H1 (cell line): ENCODE data around the gene MAML1. TPM values are rescaled to one million over a fixed set of nuclear protein-coding genes. Genes with fewer than 3 reads are reported as not detected.

Source experiments
- CTCF ChIA-PET: fragments of 300-600 bp; sonication (Branson Sonifier 250); formaldehyde crosslinking; loops from one replicate; lab custom pipeline; 2021; ENCODE audit not compliant: partially characterized antibody; lab: Charles Lee
- POLR2A ChIA-PET: fragments of 300-600 bp; sonication (Branson Sonifier 250); formaldehyde crosslinking; loops from one replicate; lab custom pipeline; 2021; ENCODE audit warnings: inconsistent platforms; ENCODE audit not compliant: partially characterized antibody; lab: Charles Lee
- DNase-seq, 2 experiments: peaks; one replicate each; pipeline versions ENCODE4 v3.0.0 to v3.0.0-alpha.2; 2010 to 2022; ENCODE audit warnings: low spot score in 2 of 2, low read depth in 1 of 2, mixed read lengths in 1 of 2
- FAIRE-seq: peaks from 2 replicates; lab custom pipeline; 2011; peaks lifted over from hg19 to GRCh38; lab: Jason Lieb, UNC
- H2AFZ ChIP-seq: 2 replicates; pipeline ENCODE4 v1.8.1; 2012; ENCODE audit warnings: low read length, inconsistent platforms
- H2AK5ac ChIP-seq: 2 replicates; pipeline ENCODE4 v1.6.1; 2013; ENCODE audit warnings: low read depth, low read length
- H2BK120ac ChIP-seq: replicated peaks from 2 replicates; pipeline ENCODE3; 2013; ENCODE audit warnings: low read depth, low read length, inconsistent platforms
- H2BK12ac ChIP-seq: 2 replicates; pipeline ENCODE4 v1.6.1; 2013; ENCODE audit warnings: low read depth, low read length
- H2BK15ac ChIP-seq: 2 replicates; pipeline ENCODE4 v1.6.1; 2013; ENCODE audit warnings: low read length
- H2BK20ac ChIP-seq: 2 replicates; pipeline ENCODE4 v1.6.1; 2013; ENCODE audit warnings: low read length
- H2BK5ac ChIP-seq: 2 replicates; pipeline ENCODE4 v1.6.1; 2013; ENCODE audit warnings: low read depth, low read length
- H3K14ac ChIP-seq: 2 replicates; pipeline ENCODE4 v1.6.1; 2013; ENCODE audit warnings: inconsistent platforms; ENCODE audit not compliant: insufficient read length
- H3K18ac ChIP-seq: 2 replicates; pipeline ENCODE4 v1.6.1; 2013; ENCODE audit warnings: low read length; ENCODE audit errors: extremely low read depth
- H3K23ac ChIP-seq: 2 replicates; pipeline ENCODE4 v1.6.1; 2013; ENCODE audit warnings: inconsistent platforms; ENCODE audit not compliant: insufficient read length
- H3K23me2 ChIP-seq: 2 replicates; pipeline ENCODE4 v1.6.1; 2013; ENCODE audit warnings: low read depth, low read length
- H3K27ac ChIP-seq: 2 replicates; pipeline ENCODE4 v1.6.1; 2011; ENCODE audit warnings: low read depth, low read length, inconsistent platforms
- H3K27me3 ChIP-seq, 4 experiments: replicated peaks in 1 of 4; 1 replicate in 1 of 4; 2 replicates in 3 of 4; pipeline versions ENCODE4 v1.6.1 to v1.8.1; 2011 to 2013; ENCODE audit warnings: low read length in 3 of 4, mild to moderate bottlenecking in 3 of 4, inconsistent platforms in 2 of 4, mixed read lengths in 2 of 4, moderate library complexity in 1 of 4; ENCODE audit not compliant: control insufficient read depth in 3 of 4, insufficient read depth in 3 of 4; ENCODE audit errors: extremely low read depth in 1 of 4
- H3K36me3 ChIP-seq, 4 experiments: 2 replicates each; pipeline versions ENCODE4 v1.6.1 to v1.8.1; 2011 to 2013; ENCODE audit warnings: mild to moderate bottlenecking in 4 of 4, low read length in 3 of 4, moderate library complexity in 2 of 4, control low read depth in 1 of 4, inconsistent platforms in 1 of 4; ENCODE audit not compliant: insufficient read depth in 4 of 4, control insufficient read depth in 2 of 4
- H3K4ac ChIP-seq: replicated peaks from 2 replicates; pipeline ENCODE3; 2013; ENCODE audit warnings: low read length, low read depth, mixed read lengths, inconsistent platforms; ENCODE audit not compliant: insufficient read length
- H3K4me1 ChIP-seq, 4 experiments: replicated peaks in 1 of 4; 1 replicate in 1 of 4; 2 replicates in 3 of 4; pipeline versions ENCODE4 v1.6.1 to v1.8.1; 2011 to 2013; ENCODE audit warnings: low read length in 3 of 4, inconsistent platforms in 2 of 4, mixed read lengths in 1 of 4; ENCODE audit not compliant: insufficient read depth in 4 of 4, control insufficient read depth in 3 of 4
- H3K4me2 ChIP-seq, 2 experiments: 2 replicates each; pipeline versions ENCODE4 v1.6.1 to v1.8.1; 2011 to 2013; ENCODE audit warnings: low read depth in 2 of 2, low read length in 2 of 2, control low read depth in 1 of 2, inconsistent platforms in 1 of 2, mild to moderate bottlenecking in 1 of 2; ENCODE audit not compliant: insufficient read depth in 1 of 2
- H3K4me3 ChIP-seq, 4 experiments: fragments of 200-600, 300-600 bp in 1 of 4; sonication (generic), shearing (Covaris generic), sonication (Bioruptor Twin) in 1 of 4; 2 replicates each; pipeline versions ENCODE4 v1.5.1 to v1.8.1; 2011 to 2016; ENCODE audit warnings: low read length in 4 of 4, low read depth in 3 of 4, control low read depth in 2 of 4, inconsistent platforms in 2 of 4, mild to moderate bottlenecking in 2 of 4, mixed read lengths in 1 of 4, moderate library complexity in 1 of 4; ENCODE audit not compliant: insufficient read depth in 2 of 4; ENCODE audit errors: extremely low read depth in 1 of 4
- H3K56ac ChIP-seq: replicated peaks from 2 replicates; pipeline ENCODE3; 2013; ENCODE audit warnings: low read depth, mild to moderate bottlenecking, mixed read lengths, low read length, inconsistent platforms; ENCODE audit not compliant: insufficient read length
- H3K79me1 ChIP-seq: 2 replicates; pipeline ENCODE4 v1.6.1; 2013; ENCODE audit warnings: low read depth, low read length, control low read depth
- H3K79me2 ChIP-seq, 2 experiments: 2 replicates each; pipeline versions ENCODE4 v1.6.1 to v1.8.1; 2012 to 2013; ENCODE audit warnings: low read length in 2 of 2, mild to moderate bottlenecking in 2 of 2, inconsistent platforms in 1 of 2; ENCODE audit not compliant: insufficient read depth in 2 of 2, control insufficient read depth in 1 of 2
- H3K9ac ChIP-seq, 4 experiments: replicated peaks in 1 of 4; 1 replicate in 1 of 4; 2 replicates in 3 of 4; pipeline versions ENCODE4 v1.6.1 to v1.8.1; 2011 to 2013; ENCODE audit warnings: low read depth in 3 of 4, low read length in 3 of 4, control low read depth in 2 of 4, mild to moderate bottlenecking in 2 of 4, moderate library complexity in 2 of 4, inconsistent platforms in 1 of 4; ENCODE audit errors: extremely low read depth in 1 of 4
- H3K9me3 ChIP-seq, 2 experiments: 2 replicates each; pipeline versions ENCODE4 v1.6.1 to v1.8.1; 2012 to 2013; ENCODE audit warnings: mild to moderate bottlenecking in 2 of 2, moderate library complexity in 2 of 2, control low read depth in 1 of 2, inconsistent platforms in 1 of 2, low read depth in 1 of 2, low read length in 1 of 2, mixed read lengths in 1 of 2; ENCODE audit not compliant: insufficient read depth in 2 of 2
- H4K20me1 ChIP-seq, 2 experiments: replicated peaks in 1 of 2; 2 replicates each; pipeline versions ENCODE3 to v1.8.1; 2011 to 2013; ENCODE audit warnings: inconsistent platforms in 2 of 2, low read length in 2 of 2, mild to moderate bottlenecking in 1 of 2; ENCODE audit not compliant: insufficient read depth in 2 of 2, control insufficient read depth in 1 of 2
- H4K5ac ChIP-seq: 2 replicates; pipeline ENCODE4 v1.6.1; 2013; ENCODE audit warnings: low read length, low read depth, mixed read lengths, inconsistent platforms; ENCODE audit not compliant: insufficient read length
- H4K8ac ChIP-seq: 2 replicates; pipeline ENCODE4 v1.8.0; 2013; ENCODE audit warnings: mild to moderate bottlenecking, moderate library complexity, low read length, inconsistent platforms; ENCODE audit not compliant: insufficient read depth; ENCODE audit errors: extremely low read depth
- H4K91ac ChIP-seq: replicated peaks from 2 replicates; pipeline ENCODE3; 2013; ENCODE audit warnings: low read length, mixed read lengths, inconsistent platforms; ENCODE audit not compliant: insufficient read length
- ASH2L ChIP-seq: fragments of 200-600, 300-600 bp; sonication (generic); IDR thresholded peaks from one replicate; pipeline ENCODE4 v1.7.1; 2017; ENCODE audit warnings: low read length
- EZH2 ChIP-seq: fragments of 200-600 bp; sonication (generic); IDR thresholded peaks from 2 replicates; pipeline ENCODE4 v1.7.1; 2012; ENCODE audit warnings: low read depth, mild to moderate bottlenecking, moderate library complexity, low read length, inconsistent platforms; ENCODE audit not compliant: severe bottlenecking
- FOSL1 ChIP-seq: IDR thresholded peaks from 2 replicates; pipeline ENCODE4 v1.6.1; 2011; ENCODE audit warnings: mild to moderate bottlenecking, low read depth, low read length, moderate library complexity; ENCODE audit not compliant: insufficient read depth
- KDM1A ChIP-seq: fragments of 200-600, 300-600 bp; sonication (generic); IDR thresholded peaks from 2 replicates; pipeline ENCODE4 v1.7.1; 2016; ENCODE audit warnings: mild to moderate bottlenecking, low read length, borderline replicate concordance
- KDM4A ChIP-seq: IDR thresholded peaks from one replicate; pipeline ENCODE4 v1.7.1; 2012; ENCODE audit warnings: low read depth, mild to moderate bottlenecking, moderate library complexity, low read length, inconsistent platforms; ENCODE audit not compliant: severe bottlenecking
- POU5F1 ChIP-seq: IDR thresholded peaks from 2 replicates; pipeline ENCODE4 v1.6.1; 2011; ENCODE audit warnings: low read depth, mild to moderate bottlenecking, low read length, moderate library complexity
- RAD21 ChIP-seq, 2 experiments: IDR thresholded peaks in 1 of 2; conservative IDR thresholded peaks in 1 of 2; 2 replicates each; pipeline ENCODE4 v1.6.1; 2011; ENCODE audit warnings: low read depth in 2 of 2, low read length in 2 of 2, improper control_type of control experiment in 1 of 2, inconsistent platforms in 1 of 2, mild to moderate bottlenecking in 1 of 2, moderate library complexity in 1 of 2
- SP2 ChIP-seq: IDR thresholded peaks from 2 replicates; pipeline ENCODE4 v1.6.1; 2012; ENCODE audit warnings: mild to moderate bottlenecking, low read length, inconsistent platforms
- SP4 ChIP-seq: IDR thresholded peaks from 2 replicates; pipeline ENCODE4 v1.6.1; 2012; ENCODE audit warnings: low read length, inconsistent platforms
- TAF1 ChIP-seq: IDR thresholded peaks from 2 replicates; pipeline ENCODE4 v1.6.1; 2011; ENCODE audit warnings: mild to moderate bottlenecking, low read depth, low read length
- YY1 ChIP-seq: IDR thresholded peaks from 2 replicates; pipeline ENCODE4 v1.6.1; 2011; ENCODE audit warnings: low read depth, mild to moderate bottlenecking, low read length
- WGBS, 2 experiments: shearing (Covaris generic) in 1 of 2; methylation state at CpG; one replicate each; pipeline versions ENCODE4 v1.1.6 to v1.1.7; 2013 to 2015; ENCODE audit warnings: low lambda C conversion rate in 2 of 2, mixed read lengths in 2 of 2, inconsistent platforms in 1 of 2, low coverage in 1 of 2, missing lambda C conversion rate in 1 of 2; ENCODE audit not compliant: insufficient replicate concordance in 2 of 2, insufficient coverage in 1 of 2, insufficient read length in 1 of 2; ENCODE audit errors: extremely low coverage in 1 of 2, missing lambda C conversion rate in 1 of 2; 5-methylcytosine and 5-hydroxymethylcytosine counted together
- polyA plus RNA-seq, 7 experiments: library from polyadenylated mRNA; depleted of rRNA in 3 of 7; stranded (reverse) in 5 of 7; unstranded in 2 of 7; fragments of >200 nt in 5 of 7; fragments of 200-250 nt in 2 of 7; gene quantifications; 1 replicate in 5 of 7; 2 replicates in 1 of 7; 4 replicates in 1 of 7; pipeline versions ENCODE4 v1.2.1 to v1.2.3, GENCODE V29; 2011 to 2013; ENCODE audit warnings: missing spikeins in 2 of 7, mixed read lengths in 2 of 7
- total RNA-seq: library from RNA; stranded (reverse); fragmentation: NEBNext Ultra II Directional; extraction: Animal tissue kit (Norgen Biotek cat#: 25700); gene quantifications from 2 replicates; pipeline ENCODE4 v1.2.1, GENCODE V29; 2021
- TF ChIP-seq, protein P1 (sequence below): IDR thresholded peaks from 2 replicates; pipeline ENCODE4 v1.6.1; 2012; ENCODE audit warnings: inconsistent platforms
- TF ChIP-seq, protein P2 (sequence below): IDR thresholded peaks from 2 replicates; pipeline ENCODE4 v1.6.1; 2011; ENCODE audit warnings: low read depth, mild to moderate bottlenecking, low read length; ENCODE audit not compliant: insufficient read depth

MAML1 gene
- total and polyA plus RNA-seq, 2 of the 8 experiments (the other 6 are each of a cell fraction or from before 2014, with no cell fraction given) = 17.1 to 41.9 TPM

DNA sequence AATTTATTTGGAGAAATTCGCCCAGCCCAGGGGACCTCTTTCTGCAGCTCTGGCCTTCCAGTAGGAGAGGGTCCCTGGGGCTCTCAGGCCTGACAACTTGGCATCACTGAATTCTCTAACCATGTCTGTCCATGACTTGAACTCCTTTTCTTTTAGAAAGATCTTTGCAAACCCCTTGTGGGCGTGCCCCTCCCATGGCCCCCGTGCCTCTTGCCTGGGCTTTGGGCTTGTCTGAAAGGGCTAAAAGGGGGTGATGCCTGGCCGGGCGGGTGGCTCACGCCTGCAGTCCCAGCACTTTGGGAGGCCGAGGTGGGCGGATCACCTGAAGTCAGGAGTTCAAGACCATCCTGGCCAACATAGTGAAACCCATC is 84.8 kb downstream of the MAML1 start:
- H2BK15ac ChIP-seq = 0 out of 2 replicates have a peak overlapping the region, but pooled peaks have one; percentile 29
- H3K36me3 ChIP-seq = 0 out of 8 replicates have a peak, but pooled peaks cover 0 to 3% (median 0%) of the 10 kb centered on the region in 4 experiments
- ChIA-PET POLR2A (interaction anchor here (1.2 to 12.6 kb wide), 6 partner anchors 10 to 194 kb away, joined by 3 to 207 read pairs (median 4); partner anchors contain the start of genes HNRNPH1, LTC4S and MGAT4B), CTCF (interaction anchor here (1.0 kb wide), 1 partner anchor 22 kb away, joined by 3 read pairs; no protein-coding TSS in a partner anchor)
- 80% methylated on average over 7 of the region's 8 CpGs; no CpG with 5 or more reads in 1 of the 2 experiments for WGBS, 2 experiments
- H3K27ac ChIP-seq = no peak overlapping the region
- FAIRE-seq (no peak), DNase-seq (no peak)
- TF ChIP-seq SP4 (no peak), POU5F1 (no peak), TAF1 (no peak), EZH2 (no peak), SP2 (no peak), FOSL1 (no peak), KDM4A (no peak), YY1 (no peak), RAD21 (IDR thresholded peaks at IDR 0.05 in 1 of 2, conservative IDR thresholded peaks at IDR 0.05 in 1 of 2; ENCODE audit: low read depth in 2 of 2, low read length in 2 of 2) (no peak), KDM1A (no peak), ASH2L (no peak)
- TF ChIP-seq, protein P1, sequence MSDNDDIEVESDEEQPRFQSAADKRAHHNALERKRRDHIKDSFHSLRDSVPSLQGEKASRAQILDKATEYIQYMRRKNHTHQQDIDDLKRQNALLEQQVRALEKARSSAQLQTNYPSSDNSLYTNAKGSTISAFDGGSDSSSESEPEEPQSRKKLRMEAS = no peak
- TF ChIP-seq, protein P2, sequence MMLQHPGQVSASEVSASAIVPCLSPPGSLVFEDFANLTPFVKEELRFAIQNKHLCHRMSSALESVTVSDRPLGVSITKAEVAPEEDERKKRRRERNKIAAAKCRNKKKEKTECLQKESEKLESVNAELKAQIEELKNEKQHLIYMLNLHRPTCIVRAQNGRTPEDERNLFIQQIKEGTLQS = no peak
- no peak overlapping the region for H2BK120ac ChIP-seq
- no peak overlapping the region for H3K23ac ChIP-seq
- no peak overlapping the region for H4K8ac ChIP-seq
- H2AFZ ChIP-seq = no peak overlapping the region
- no peak overlapping the region for H3K56ac ChIP-seq
- H3K18ac ChIP-seq = no peak overlapping the region; the same call in 1 of the 2 replicates
- peak overlapping the region; percentile 54 to 71 for H3K4me2 ChIP-seq
- peaks cover 0 to 5% (median 2%) of the 10 kb centered on the region in 4 experiments; a peak in 2 of 7 replicates for H3K27me3 ChIP-seq
- peaks cover 15% of the 10 kb centered on the region; the same call in 1 of the 2 replicates for H3K23me2 ChIP-seq
- no peak overlapping the region for H4K5ac ChIP-seq
- no peak overlapping the region for H3K4ac ChIP-seq
- no peak overlapping the region for H3K9ac ChIP-seq
- peaks cover 4 to 38% (median 33%) of the 10 kb centered on the region in 4 experiments for H3K4me1 ChIP-seq
- no peaks in the 10 kb centered on the region for H3K9me3 ChIP-seq
- no peak overlapping the region for H4K91ac ChIP-seq
- peaks cover 4 to 8% of the 10 kb centered on the region in 2 experiments for H4K20me1 ChIP-seq
- H3K14ac ChIP-seq = no peak overlapping the region
- peak overlapping the region; percentile 32 to 62 (median 40); a peak in 7 of 8 replicates for H3K4me3 ChIP-seq
- no peak overlapping the region for H2BK12ac ChIP-seq
- H2BK20ac ChIP-seq = no peak overlapping the region
- peaks cover 4% of the 10 kb centered on the region for H3K79me1 ChIP-seq
- no peak overlapping the region for H2BK5ac ChIP-seq
- H2AK5ac ChIP-seq = no peak overlapping the region
- H3K79me2 ChIP-seq = peaks cover 4 to 13% of the 10 kb centered on the region in 2 experiments; a peak in 2 of 4 replicates
